Medulla oblongata (tissue), 1 donor: ENCODE measurements around the gene ARHGAP40.
A peak's percentile ranks its signal among the peaks of the same experiment; 100 is the strongest.

Experiments
- DNase-seq: peaks from one replicate; pipeline ENCODE4 v3.0.0-alpha.2; 2015; ENCODE audit errors: extremely low spot score

Gene ARHGAP40

GRCh38 chr20:38674765-38675133, 73.1 kb downstream of the ARHGAP40 start:
- no peak for DNase-seq

- DNase-seq = no peak
These were observed 75.0 kb downstream of the ARHGAP40 start for GRCh38 chr20:38676576-38676975.

- peak; percentile 31 for DNase-seq
These were observed 79.1 kb downstream of the ARHGAP40 start for GRCh38 chr20:38680500-38681306.

- no peak for DNase-seq
These were observed 83.7 kb downstream of the ARHGAP40 start for GRCh38 chr20:38685271-38685670.

- peak; percentile 35 for DNase-seq
These were observed 84.4 kb downstream of the ARHGAP40 start for GRCh38 chr20:38685853-38686473.

- DNase-seq = peak; percentile 83
These were observed 91.1 kb downstream of the ARHGAP40 start for GRCh38 chr20:38692436-38693411.

- DNase-seq = no peak
These were observed 95.7 kb downstream of the ARHGAP40 start for GRCh38 chr20:38697306-38697705.

GRCh38 chr20:38698541-38698940, 96.9 kb downstream of the ARHGAP40 start:
- no peak for DNase-seq

- DNase-seq = no peak
These were observed 98.5 kb downstream of the ARHGAP40 start for GRCh38 chr20:38700141-38700540.
